HEK293T (cell line): ENCODE measurements around the gene SLC6A12.

ENCODE experiments used
- FOXK2 ChIP-seq: fragments of 450-650 bp; IDR thresholded peaks from 2 replicates; pipeline ENCODE4 v1.6.1; 2016; ENCODE audit warnings: mild to moderate bottlenecking
- PKNOX1 ChIP-seq: fragments of 450-650 bp; IDR thresholded peaks from 2 replicates; pipeline ENCODE4 v1.6.1; 2016

GRCh38 chr12:174596-174995 is 39.4 kb downstream of the SLC6A12 start:
- TF ChIP-seq PKNOX1 (no peak), FOXK2 (no peak)
